Measurements from ENCODE around the gene FTCDNL1. TPM values are rescaled to one million over a fixed set of nuclear protein-coding genes. Genes with fewer than 3 reads are reported as not detected.

Gene FTCDNL1
- polyA plus RNA-seq, 2 of the 4 experiments (the other 2 are of a cell fraction), result 2.1 to 5.2 TPM

DNA sequence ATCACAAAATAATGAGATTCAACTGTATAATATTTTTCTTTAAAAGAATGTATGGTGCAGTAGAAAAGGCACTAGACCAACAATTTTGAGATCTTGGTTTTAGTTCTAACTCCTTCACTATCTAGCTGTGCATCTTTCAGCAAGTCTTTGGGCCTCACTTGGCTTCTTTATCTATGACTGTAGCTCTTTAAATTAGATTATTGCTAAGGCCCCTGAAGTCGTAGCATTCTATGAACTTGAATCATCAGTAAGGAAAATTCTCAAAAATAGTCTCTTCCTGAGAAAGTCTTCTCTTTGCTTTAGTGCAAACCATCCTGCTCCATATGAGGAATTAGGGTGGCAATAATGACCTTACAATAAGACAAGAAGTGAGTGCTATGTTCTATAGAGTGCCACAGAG lies 140.4 kb downstream of the FTCDNL1 start:
- ATAC-seq (no peak), DNase-seq (ENCODE audit: low read depth in 1 of 2, low spot score in 1 of 2) (no peak), FAIRE-seq (no peak)
- POLR2A ChIA-PET, result no interaction called here
- Histone ChIP-seq H3K4me3 (no peak overlapping the region), H3K4me1 (no peaks in the 10 kb centered on the region), H3K27ac (no peak overlapping the region), H3K9me3 (peaks cover 23% of the 10 kb centered on the region; the same call in 2 of the 3 replicates), H3K4me2 (no peak overlapping the region)
- WGBS (ENCODE audit: missing lambda C conversion rate), result 9% methylated on average over 1 of the region's 1 CpG
- CTCF ChIA-PET, result interaction anchor here (2.9 kb wide), 1 partner anchor 29 kb away, joined by 15 read pairs; no protein-coding TSS in a partner anchor
- TF ChIP-seq EHF (CRISPR knock-in tag; IDR thresholded peaks at IDR 0.05), result no peak
- no peak for TF ChIP-seq RARB (CRISPR knock-in tag; IDR thresholded peaks at IDR 0.05)
- TF ChIP-seq EHMT2 (IDR thresholded peaks at IDR 0.05; ENCODE audit: low read depth), result no peak
- TF ChIP-seq, protein P1, sequence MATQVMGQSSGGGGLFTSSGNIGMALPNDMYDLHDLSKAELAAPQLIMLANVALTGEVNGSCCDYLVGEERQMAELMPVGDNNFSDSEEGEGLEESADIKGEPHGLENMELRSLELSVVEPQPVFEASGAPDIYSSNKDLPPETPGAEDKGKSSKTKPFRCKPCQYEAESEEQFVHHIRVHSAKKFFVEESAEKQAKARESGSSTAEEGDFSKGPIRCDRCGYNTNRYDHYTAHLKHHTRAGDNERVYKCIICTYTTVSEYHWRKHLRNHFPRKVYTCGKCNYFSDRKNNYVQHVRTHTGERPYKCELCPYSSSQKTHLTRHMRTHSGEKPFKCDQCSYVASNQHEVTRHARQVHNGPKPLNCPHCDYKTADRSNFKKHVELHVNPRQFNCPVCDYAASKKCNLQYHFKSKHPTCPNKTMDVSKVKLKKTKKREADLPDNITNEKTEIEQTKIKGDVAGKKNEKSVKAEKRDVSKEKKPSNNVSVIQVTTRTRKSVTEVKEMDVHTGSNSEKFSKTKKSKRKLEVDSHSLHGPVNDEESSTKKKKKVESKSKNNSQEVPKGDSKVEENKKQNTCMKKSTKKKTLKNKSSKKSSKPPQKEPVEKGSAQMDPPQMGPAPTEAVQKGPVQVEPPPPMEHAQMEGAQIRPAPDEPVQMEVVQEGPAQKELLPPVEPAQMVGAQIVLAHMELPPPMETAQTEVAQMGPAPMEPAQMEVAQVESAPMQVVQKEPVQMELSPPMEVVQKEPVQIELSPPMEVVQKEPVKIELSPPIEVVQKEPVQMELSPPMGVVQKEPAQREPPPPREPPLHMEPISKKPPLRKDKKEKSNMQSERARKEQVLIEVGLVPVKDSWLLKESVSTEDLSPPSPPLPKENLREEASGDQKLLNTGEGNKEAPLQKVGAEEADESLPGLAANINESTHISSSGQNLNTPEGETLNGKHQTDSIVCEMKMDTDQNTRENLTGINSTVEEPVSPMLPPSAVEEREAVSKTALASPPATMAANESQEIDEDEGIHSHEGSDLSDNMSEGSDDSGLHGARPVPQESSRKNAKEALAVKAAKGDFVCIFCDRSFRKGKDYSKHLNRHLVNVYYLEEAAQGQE (IDR thresholded peaks at IDR 0.05), result no peak
- TF ChIP-seq ESRRA (IDR thresholded peaks at IDR 0.05; ENCODE audit: borderline replicate concordance, low read length), result no peak
- TF ChIP-seq MYC (IDR thresholded peaks at IDR 0.05; ENCODE audit: borderline replicate concordance, low read length), result no peak
- no peak for TF ChIP-seq JUNB (IDR thresholded peaks at IDR 0.05)
- TF ChIP-seq, protein P2, sequence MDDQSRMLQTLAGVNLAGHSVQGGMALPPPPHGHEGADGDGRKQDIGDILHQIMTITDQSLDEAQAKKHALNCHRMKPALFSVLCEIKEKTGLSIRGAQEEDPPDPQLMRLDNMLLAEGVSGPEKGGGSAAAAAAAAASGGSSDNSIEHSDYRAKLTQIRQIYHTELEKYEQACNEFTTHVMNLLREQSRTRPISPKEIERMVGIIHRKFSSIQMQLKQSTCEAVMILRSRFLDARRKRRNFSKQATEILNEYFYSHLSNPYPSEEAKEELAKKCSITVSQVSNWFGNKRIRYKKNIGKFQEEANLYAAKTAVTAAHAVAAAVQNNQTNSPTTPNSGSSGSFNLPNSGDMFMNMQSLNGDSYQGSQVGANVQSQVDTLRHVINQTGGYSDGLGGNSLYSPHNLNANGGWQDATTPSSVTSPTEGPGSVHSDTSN (IDR thresholded peaks at IDR 0.05), result no peak
- TF ChIP-seq RFX5 (IDR thresholded peaks at IDR 0.05), result no peak
- TF ChIP-seq HDAC2 (IDR thresholded peaks at IDR 0.05), result no peak
- no peak for TF ChIP-seq MAFK (IDR thresholded peaks at IDR 0.05; ENCODE audit: partially characterized antibody)
- no peak for TF ChIP-seq EP300 (IDR thresholded peaks at IDR 0.05)
- no peak for TF ChIP-seq NPAS2 (CRISPR knock-in tag; IDR thresholded peaks at IDR 0.05; ENCODE audit: borderline replicate concordance)

Small RNA genes lying within 50 kb of the gene (small RNA-seq; reads per million reads assigned to genes)
- 0 reads per million in 6 experiments for gene AC108032.1
- 0 reads per million in 6 experiments for gene RN7SL717P

Other genes starting within 250 kb of the FTCDNL1 start
- 6.4 and 9.3 TPM in 2 replicates for gene C2orf69, start 60.1 kb upstream of the FTCDNL1 start, polyA plus RNA-seq (2011; rRNA removed)
- 9.2 to 9.9 TPM (median 9.4 TPM) in 3 replicates for gene C2orf69, start 60.1 kb upstream of the FTCDNL1 start, polyA plus RNA-seq (2017; fragmentation: RNase III; extraction: RNeasy Plus Mini Kit Qiagen cat#74134 plus additional on column Dnase treatment)
- 10.1 and 15.2 TPM in 2 replicates for gene TYW5, start 104.3 kb upstream of the FTCDNL1 start, polyA plus RNA-seq (2011; rRNA removed)
- 7.8 to 9.0 TPM (median 8.2 TPM) in 3 replicates for gene TYW5, start 104.3 kb upstream of the FTCDNL1 start, polyA plus RNA-seq (2017; fragmentation: RNase III; extraction: RNeasy Plus Mini Kit Qiagen cat#74134 plus additional on column Dnase treatment)
- 36.0 and 36.9 TPM in 2 replicates for gene MAIP1, start 104.4 kb upstream of the FTCDNL1 start, polyA plus RNA-seq (2011; rRNA removed)
- 50.4 to 51.8 TPM (median 50.9 TPM) in 3 replicates for gene MAIP1, start 104.4 kb upstream of the FTCDNL1 start, polyA plus RNA-seq (2017; fragmentation: RNase III; extraction: RNeasy Plus Mini Kit Qiagen cat#74134 plus additional on column Dnase treatment)

Measured in A549 (cell line).